ENCODE measurements around the gene BDH2.
A peak's percentile ranks its signal among the peaks of the same experiment; 100 is the strongest.

Gene BDH2

DNA sequence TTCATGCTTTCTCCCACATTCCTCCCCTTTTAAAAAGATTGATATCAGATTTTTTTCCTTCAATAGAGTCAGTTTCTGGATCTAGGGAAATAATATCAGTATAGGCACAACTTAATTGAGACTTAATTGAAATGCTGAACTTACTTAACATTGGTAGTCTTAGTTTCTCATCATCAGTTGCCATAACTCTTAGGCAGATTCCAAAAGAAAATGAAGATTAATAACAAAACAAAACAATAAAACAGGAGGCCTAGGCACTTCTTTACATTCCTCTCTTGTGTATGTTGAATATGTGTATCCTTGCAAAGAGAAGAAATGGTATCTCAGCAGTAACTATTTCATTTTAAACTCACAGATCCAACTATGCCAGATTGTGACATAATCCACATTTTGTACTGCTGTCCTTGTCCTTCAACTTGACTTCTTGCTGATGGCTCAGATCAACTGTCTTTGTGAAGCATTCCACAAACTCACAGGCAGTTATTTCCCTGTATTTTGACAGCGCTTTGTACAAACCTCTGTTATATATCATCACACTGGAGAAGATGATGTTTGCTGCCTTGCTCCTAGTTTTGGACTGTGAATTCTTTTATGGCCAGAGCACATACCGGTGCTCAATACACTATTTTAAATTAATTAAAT lies 14.0 kb downstream of the BDH2 start:
- DNase-seq (ENCODE audit: low spot score), result no peak

DNA sequence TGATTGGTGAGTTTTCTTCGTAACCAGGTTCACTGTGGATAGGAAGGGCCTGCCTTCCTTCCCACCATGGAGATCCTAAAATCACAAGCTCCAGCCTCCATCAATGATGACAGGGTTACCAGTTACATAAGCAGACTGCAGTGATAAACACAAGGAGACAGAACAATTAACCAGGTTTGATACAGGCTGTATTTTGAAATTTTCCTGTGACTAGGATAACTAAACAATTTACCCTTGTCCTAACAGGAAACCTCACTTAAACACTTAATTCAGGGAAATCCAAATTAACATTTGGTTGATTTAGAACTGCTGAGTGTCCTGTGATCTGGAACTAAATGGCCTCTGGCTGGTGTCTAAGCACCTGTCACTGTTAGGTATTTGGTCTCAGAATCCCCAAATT lies 20.0 kb downstream of the BDH2 start:
- no peak for DNase-seq (ENCODE audit: low spot score)

DNA sequence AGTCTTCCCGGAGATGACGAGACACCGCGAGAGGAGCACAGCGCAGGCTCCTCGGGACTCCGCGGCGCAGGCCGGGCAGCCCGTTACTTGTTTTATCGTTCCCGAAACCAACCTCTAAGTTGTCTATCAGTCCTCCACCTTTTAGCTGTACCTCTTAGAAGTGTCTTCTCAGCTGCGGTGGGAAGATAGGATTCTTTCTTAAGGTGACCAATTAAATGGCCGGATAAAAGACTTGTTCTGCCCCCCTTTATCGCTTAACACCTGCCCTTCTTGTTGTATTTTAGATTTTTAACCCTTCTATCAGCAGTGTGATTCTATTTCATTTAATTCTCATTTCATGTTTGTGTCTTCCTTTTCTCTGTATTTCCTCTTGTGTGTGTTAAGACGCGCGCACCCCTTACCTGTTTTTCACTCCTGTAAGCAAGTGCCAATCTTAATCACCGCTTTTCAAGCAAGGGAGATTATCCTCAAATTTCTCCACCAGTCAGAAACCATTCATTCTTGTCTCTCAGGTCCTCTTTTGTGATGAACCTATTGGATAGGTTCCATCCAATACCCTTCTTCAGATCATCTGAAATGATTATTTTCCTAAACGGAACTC lies 22.8 kb downstream of the BDH2 start, which contains the start of gene SLC9B2:
Gene SLC9B2 (minus strand): TSS at position 15 of the 601 bp plus-strand sequence. CDS start 9,211 bp downstream, outside the sequence.
- no peak for DNase-seq (ENCODE audit: low spot score)

GRCh38 chr4:103075894-103076746 lies 23.5 kb downstream of the BDH2 start:
- peak; percentile 80 for DNase-seq (ENCODE audit: low spot score)

DNA sequence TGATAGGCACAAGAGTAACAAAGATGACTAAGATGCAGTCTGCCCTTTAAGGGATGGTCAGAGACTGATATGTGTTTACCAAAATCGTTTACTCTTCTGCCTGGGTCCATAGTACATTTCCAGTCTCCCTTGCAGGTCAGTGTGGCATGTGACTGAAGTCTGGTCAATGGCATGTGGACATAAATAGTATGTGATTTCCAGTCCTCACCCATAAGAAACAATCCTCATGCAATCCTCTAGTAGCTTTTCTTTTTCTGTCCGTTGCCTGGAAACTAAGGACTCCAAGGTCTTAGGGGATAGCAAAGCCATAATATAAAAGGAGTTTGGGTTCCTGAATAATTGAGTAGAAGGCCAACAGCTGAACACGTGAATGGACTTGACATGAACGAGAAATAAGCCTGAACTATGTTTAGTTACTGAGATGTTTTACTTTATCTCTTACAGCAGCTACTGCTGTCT lies 24.2 kb downstream of the BDH2 start:
- DNase-seq (ENCODE audit: low spot score), result no peak

GRCh38 chr4:103074744-103075434 lies 24.7 kb downstream of the BDH2 start:
- DNase-seq (ENCODE audit: low spot score), result no peak

GRCh38 chr4:103073792-103074438 lies 25.7 kb downstream of the BDH2 start:
- DNase-seq (ENCODE audit: low spot score), result no peak

GRCh38 chr4:103067841-103068547 lies 31.6 kb downstream of the BDH2 start:
- DNase-seq (ENCODE audit: low spot score), result no peak

GRCh38 chr4:103060453-103061148 lies 39.0 kb downstream of the BDH2 start:
- no peak for DNase-seq (ENCODE audit: low spot score)

DNA sequence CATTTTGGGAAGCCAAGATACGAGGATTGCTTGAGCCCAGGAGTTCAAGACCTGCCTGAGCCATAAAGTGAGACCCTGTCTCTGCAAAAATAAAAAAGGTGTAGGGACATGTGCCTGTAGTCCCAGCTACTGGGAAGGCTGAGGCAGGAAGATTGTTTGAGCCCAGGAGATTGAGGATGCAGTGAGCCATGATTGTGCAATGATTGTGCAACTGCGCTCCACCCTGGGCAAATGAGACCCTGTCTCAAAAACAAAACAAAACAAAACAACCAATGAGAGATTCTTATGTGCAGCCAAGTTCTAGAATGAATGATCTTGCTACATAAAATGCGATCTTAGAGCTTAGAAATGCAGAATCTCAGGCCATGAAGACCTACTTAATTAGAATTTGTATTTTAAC lies 45.6 kb downstream of the BDH2 start:
- no peak for DNase-seq (ENCODE audit: low spot score)

GRCh38 chr4:103052779-103053178 lies 46.9 kb downstream of the BDH2 start:
- no peak for DNase-seq (ENCODE audit: low spot score)

DNA sequence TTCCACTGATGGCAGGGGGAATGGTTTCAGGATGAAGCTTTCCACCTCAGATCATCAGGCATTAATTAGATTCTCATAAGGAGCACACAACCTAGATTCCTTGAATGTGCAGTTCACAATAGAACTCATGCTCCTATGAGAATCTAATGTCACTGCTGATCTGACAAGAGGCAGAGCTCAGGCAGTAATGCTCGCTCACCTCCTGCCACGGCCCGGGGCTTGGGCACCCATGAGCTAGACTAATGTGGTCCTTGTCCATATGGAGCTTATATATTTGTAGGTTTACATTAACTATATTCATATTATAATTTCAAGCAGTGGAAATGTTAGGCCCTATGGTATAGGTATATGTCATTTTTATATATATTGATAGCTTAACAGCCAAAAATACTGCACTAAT lies 47.5 kb downstream of the BDH2 start:
- DNase-seq (ENCODE audit: low spot score), result no peak

GRCh38 chr4:103050736-103051436 lies 48.7 kb downstream of the BDH2 start:
- DNase-seq (ENCODE audit: low spot score), result no peak

DNA sequence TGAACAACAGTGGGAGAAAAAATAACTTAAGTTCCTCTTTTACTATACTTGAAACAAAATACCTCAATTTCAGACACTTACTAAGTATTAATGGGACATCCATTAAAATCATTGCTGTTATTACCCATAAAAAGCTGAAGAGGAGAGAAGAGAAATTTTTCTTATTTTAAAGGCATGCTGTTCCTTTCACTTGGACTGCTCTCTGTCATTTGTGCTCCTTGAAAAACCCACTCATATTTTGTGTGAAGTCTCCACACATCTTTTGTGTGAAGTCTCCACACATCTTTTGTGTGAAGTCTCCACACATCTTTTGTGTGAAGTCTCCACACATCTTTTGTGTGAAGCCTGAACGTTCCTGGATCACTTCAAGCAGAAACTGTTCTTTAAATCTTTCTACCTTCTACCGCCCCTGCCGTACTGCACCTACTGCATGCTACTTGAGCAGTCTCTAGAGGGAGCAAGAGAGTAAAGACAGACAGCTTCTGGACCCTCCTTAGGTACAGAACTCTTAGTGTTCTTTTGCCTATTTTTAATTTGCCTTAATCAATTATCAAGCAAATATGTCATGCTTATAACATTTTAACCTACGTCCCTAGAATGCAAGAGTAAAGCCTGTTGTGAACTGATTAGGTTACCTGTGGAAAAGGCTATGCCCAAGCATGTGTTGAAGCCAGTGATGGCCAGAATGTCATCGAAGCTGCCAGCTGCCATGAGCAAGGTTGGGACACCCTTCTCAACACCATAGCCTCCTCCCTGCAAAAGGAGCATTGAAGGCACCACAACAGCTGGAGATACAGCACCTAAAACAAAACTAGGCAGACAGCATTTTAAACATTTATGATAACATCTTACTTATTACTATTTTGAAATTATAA lies 53.0 kb downstream of the BDH2 start:
- no peak for DNase-seq (ENCODE audit: low spot score)

- DNase-seq (ENCODE audit: low spot score), result no peak
Observed at GRCh38 chr4:103044183-103044582, 55.5 kb downstream of the BDH2 start.

DNA sequence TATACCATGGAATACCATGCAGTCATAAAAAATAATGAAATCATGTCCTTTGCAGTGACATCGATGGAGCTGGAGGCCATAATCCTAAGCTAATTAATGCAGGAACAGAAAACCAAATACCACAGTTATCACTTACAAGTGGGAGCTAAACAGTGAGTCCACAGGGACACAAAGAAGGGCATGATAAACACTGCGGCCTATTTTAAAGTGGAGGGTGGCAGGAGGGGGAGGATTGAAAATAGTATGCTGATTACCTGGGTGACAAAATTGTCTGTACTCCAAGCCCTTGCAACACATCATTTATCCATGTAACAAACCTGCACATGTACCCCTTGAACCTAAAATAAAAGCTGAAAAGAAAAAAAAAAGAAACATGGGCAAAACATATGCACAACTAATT lies 63.5 kb downstream of the BDH2 start:
- no peak for DNase-seq (ENCODE audit: low spot score)

GRCh38 chr4:103032574-103032973 lies 67.1 kb downstream of the BDH2 start:
- peak; percentile 58 for DNase-seq (ENCODE audit: low spot score)

DNA sequence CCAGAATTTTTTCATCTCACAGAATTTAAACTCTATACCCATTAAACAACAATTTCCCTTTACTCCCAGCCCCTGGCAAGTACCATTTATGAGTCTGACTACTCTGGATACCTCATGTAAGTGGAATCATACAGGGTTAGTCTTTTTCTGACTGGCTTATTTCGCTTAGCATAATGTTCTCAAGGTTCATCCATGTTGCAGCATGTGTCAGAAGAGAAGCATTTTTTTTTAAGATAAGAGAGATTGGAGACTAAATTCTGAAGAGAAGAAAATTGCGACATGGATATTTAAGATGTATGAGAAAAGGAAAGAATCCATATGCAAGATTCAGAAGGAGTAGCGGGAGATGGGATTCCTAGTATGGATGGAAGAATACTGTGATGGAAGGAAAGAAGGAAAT lies 68.8 kb downstream of the BDH2 start:
- DNase-seq (ENCODE audit: low spot score), result no peak

DNA sequence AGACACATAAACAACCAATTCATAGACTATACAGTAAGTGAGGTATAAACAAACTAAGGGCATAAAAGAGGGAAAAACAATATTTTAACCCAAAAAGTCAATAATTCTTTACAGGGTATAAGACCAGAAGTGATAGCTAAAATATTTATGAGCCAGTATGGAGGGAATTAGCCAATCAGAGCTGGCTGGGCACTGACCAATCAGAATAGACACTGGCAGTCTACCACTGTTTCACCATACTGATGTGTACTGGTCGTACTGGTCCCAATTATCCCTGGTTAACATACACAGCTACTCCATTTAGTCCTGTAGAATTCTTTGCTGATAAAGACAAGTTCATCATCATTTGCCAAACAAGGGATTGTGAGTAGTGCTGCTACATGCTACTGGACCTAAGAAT lies 70.3 kb downstream of the BDH2 start:
- no peak for DNase-seq (ENCODE audit: low spot score)
